ENCODE measurements around the gene MSLN.

Gene MSLN

DNA sequence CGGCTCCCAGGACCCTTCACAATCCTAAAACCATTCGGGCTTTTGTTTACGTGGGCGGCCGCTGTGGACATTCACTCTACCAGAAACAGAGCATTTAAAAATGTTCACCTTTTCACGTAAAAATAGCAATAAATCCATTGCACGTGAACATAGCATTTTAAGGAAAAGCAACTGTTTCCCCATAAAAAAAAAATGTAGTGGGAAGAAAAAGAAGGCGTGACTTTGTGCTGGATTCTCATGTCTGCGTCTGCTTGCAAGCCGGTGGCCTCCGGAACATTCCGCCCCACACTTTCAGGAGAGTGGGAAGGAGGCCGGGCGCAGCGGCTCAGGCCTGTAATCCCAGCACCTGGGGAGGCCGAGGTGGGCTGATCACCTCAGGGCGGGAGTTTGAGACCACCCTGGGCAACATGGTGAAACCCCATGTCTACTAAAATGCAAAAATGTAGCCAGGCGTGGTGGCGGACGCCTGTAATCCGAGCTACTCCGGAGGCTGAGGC is 53.4 kb downstream of the MSLN start:
- no peak for DNase-seq

DNA sequence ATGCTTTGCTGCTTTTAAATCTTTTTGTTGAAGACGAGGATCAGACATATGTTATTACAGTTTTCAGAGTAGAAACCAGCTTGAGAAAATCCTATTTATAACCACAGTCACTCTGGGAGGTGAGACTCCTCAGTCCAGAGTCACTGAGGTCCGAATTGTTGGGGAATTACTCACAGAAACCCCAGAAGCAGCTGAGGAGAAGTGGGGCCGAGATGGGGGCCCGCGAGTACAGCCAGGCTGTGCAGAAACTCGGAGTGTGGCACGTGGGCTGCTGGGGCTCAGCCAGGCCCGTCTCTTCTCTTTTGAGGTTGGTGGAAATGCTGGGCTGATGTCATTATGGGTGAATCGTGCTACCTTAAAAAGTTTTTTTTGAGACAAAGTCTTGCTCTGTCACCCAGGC is 54.4 kb downstream of the MSLN start:
- DNase-seq: no peak

DNA sequence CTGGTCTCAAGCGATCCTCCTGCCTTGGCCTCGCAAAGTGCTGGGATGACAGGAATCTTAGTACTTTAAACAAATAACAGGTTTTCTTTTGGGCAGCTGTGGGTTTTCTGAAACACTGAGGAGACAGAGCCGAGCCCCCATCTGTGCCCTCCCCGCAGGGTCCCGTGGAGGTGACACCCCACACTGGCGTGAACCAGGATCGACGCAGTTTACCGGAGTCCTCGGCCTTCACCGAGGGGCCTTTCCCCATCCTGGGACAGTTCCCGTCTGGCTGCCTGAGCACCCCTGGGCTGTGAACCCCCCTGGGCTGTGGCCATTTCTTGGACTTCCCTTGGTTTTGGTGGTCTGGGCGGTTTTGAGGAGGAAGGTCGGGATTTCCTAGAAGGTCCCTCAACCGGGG is 55.3 kb downstream of the MSLN start:
- DNase-seq: no peak

DNA sequence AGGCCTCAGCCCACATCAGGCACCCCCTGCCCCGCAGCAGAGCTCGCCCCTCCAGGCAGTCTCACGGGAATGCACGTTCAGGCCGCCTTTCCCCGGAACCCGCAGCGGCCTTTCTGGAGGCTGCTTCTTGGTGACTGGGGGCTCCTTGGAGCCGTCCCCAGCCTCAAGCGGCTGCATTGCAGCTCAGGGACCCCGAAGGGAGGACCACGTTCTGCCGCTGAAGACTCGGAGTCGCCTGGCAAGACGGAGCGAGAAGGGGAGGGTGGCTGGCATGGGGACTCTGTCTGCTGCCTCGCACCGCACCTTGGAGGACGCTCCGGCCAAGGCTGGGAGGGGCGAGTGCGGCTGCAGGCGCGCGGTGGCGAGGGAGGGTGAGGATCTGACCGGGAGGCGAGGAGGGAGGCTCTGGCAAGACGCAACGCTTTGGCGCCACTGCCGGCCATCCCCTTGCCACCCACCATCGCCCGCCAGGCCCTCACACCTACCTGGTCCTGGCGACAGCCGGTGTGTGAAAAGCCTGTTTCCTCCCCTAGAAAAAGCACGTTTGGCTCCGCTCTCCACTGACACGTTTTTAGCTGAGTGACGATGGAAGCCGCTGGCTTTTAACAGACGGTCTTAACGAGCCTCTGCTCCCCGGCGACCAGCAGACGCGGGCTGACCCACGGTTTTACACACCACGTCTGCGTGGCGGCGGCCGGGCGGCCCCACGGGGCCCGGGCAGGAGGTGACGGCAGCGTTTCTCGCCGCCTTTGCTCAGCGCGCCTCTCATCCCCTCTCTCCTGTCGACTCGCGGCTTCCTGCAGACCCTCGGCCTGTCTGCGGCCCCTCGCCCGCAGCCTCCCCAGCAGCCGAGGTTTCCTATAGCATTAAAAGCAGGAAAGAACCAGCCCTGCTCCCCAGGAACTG is 56.7 kb downstream of the MSLN start:
- DNase-seq: no peak

DNA sequence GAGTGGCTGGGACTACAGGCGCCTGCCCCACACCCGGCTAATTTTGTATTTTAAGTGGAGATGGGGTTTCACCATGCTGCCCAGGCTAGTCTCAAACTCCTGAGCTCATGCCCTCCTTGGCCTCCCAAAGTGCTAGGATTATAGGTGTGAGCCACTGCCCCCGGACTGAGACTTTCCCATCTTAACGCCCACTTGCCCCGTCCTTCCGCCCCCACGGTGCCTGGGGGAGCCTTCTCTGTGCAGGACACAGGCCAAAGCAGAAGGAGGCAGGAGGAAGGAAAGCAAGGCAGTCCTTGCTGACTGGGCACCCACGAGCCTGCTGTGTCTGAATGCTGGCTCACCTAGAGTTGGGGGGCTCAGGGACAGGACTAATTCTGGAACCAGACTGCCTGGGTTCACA is 57.6 kb downstream of the MSLN start:
- DNase-seq: no peak
